Adipose tissue (tissue), 3 donors: Measurements from ENCODE around the gene GPX3. TPM values are rescaled to one million over a fixed set of nuclear protein-coding genes. Genes with fewer than 3 reads are reported as not detected.

Source experiments
- H3K27ac ChIP-seq: one replicate; pipeline ENCODE4 v1.5.1; 2013; ENCODE audit warnings: low read depth, low read length
- WGBS, 3 donors: extraction: QIAGEN DNeasy Blood & Tissue Kit; methylation state at CpG; one replicate each; pipeline ENCODE4 v1.1.7; 2013; 5-methylcytosine and 5-hydroxymethylcytosine counted together
- polyA plus RNA-seq, 3 donors: library from polyadenylated mRNA; stranded (reverse); fragments of 200-250 nt; gene quantifications; one replicate each; pipeline ENCODE4 v1.2.3, GENCODE V29; 2013
- donor health status: healthy with polysubstance abuse.
- donor health status: Bipolar disorder and iron deficiency.
- donor health status: healthy.

GPX3 gene
- polyA plus RNA-seq, 3 donors = 431 to 7,652 (median 5,613) TPM

DNA sequence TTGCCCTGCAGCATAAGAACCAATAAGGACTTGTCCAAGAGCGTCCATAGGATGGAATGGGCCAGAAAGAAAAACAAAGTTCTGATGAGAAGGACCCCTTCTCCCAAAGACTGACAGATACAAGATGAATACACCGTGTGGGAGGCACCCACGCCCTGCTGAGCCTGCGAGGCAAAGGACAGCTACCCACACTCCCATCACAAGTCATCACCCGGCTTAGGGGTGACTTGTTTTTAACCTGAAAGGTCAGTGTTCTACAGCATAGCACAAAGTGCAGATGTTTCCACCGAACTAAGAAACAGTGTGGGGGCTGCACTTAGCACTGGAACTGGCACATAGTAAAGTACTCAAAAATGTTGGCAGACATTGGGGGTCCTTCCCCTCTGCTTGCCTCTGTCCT is 46.5 kb downstream of the GPX3 start:
- WGBS, 3 donors = 81 to 90% (median 82%) methylated on average over 6 of the region's 6 CpGs
- no peak overlapping the region for H3K27ac ChIP-seq

DNA sequence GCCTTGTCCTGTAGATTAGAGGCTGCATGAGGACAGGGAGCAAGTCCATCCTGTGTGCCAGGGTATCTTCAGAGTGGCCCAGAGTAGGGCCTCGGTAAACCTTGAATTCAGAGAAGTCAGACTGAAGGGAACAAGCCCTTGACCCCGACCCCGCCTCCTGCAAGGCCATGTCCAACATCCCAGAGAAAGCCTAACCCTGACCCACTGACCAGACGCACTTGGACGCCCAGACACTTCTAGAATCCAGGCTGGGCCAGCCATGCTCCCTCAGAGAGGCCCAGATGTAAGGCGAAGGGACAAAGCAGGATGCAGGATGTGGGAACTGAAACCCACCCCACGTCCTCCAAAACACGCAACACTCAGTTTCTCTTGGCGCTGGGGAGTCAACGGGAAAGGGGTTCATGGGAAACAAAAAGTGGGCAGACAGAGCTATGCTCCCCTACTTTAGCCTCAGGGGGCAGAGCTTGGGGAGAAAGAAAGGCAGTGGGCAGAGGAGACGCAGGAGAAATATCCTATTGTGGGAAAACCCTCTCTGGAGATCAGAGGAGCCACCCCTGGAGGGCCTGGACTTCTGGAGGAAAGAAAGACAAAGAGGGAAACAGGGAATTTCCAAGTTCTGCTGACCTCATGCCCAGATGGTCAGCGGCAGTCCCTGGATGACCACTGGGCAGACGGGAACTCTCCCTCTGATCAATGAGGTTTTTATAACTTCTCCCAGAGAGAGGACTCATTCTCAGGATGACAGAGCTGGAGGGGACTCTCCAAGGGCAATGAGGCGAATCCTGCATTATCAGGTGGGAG is 47.4 kb downstream of the GPX3 start:
- 67 to 87% (median 68%) methylated on average over 14 of the region's 14 CpGs for whole genome bisulfite sequencing, 3 donors
- no peak overlapping the region for H3K27ac ChIP-seq

GRCh38 chr5:151068433-151069197 is 48.2 kb downstream of the GPX3 start:
- no peak overlapping the region for H3K27ac ChIP-seq
- 36 to 56% (median 41%) methylated on average over 12 of the region's 12 CpGs for WGBS, 3 donors

DNA sequence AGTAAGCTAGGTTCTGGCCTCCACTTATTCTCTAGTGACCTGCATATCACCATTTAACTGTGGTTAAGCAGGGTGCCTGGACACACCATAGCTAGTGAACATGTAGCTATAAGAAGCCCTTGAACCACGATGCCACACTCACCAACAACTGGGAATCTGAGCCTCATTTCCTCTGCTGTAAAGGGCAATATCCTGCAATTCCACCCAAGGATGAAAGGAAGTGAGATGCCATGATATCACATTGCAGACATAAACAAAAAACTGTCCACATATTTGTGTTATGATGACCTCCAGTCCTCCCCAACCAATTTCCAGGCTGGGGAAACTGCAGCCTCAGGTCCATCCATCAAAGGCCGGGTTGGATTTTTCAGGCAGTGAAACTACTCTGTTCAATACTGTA is 50.1 kb downstream of the GPX3 start:
- no peak overlapping the region for H3K27ac ChIP-seq
- 61 to 75% (median 71%) methylated on average over 2 of the region's 2 CpGs for WGBS, 3 donors

DNA sequence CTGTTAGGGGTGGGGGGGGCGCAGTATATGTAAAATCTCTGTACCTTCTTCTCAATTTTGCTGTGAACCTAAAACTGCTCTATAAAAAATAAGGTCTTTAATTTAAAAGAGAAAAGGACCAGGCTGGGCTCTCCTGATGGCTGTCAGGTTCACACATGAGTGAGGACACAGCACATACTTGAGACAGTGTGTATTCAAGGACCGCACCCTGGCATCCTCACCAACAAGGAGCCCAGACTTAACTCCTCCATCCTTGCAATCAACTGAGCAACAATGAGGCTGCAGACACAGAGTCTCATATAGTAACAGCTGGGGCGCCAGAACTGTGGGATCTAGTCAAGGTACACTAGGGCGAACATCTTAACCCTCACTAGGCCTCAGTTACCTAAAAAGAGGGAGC is 50.6 kb downstream of the GPX3 start:
- WGBS, 3 donors = 96 to 97% (median 97%) methylated on average over 4 of the region's 4 CpGs
- H3K27ac ChIP-seq = no peak overlapping the region

DNA sequence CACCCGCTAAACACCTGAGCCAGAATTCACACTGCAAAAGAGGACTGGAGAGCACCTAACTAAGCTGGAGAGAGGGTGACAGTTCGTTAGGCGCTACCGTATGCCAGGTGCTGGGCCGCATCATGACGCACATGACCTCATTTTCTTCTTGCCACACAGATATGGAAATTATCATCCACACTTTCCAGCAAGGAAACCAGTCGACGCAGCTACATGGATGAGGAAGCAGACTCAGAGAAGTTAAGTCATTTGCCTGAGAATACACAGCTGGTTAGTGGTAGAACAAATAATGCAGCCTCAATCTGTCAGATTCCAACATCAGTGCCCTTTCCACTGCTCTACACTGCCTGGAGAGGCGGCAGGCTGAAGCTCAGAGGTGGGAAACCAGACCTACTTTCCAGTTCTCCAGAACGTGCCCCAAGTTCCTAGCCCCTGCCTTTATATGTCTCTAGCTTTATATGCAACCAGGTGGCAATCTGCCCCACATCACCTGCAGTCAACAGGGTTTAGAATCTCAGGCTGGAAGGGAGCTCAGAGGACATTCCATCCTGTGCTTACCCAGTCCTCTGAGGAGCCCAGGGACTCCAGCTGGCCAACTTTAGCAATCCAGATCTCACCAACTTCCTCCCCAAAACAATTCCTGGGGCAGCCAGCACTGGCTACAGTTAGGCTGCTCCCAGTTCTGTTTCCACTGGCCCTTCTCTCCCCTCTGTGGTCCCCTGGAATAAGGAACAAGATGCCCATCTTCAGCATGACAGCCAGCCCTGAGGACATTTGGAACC is 51.6 kb downstream of the GPX3 start:
- WGBS, 3 donors = 81 to 94% (median 91%) methylated on average over 10 of the region's 10 CpGs
- no peak overlapping the region for H3K27ac ChIP-seq

DNA sequence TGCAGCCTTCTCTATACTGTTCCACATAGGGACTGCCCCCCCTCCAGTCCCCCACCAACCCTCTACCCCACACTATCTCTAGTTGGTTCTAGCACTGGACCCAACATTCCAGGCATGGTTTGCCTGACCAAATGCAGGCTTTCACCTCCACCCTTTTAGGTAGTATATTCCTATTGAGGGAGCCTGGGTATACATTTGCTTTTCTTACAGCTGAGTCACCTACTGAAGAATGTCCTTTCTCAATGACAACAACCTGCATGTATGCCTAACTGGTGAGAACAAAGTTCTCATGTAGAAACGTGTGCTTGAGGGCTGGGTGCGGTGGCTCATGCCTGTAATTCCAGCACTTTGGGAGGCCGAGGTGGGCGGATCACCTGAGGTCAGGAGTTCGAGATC is 52.2 kb downstream of the GPX3 start:
- H3K27ac ChIP-seq = no peak overlapping the region
- WGBS, 3 donors = 88 to 91% (median 89%) methylated on average over 5 of the region's 5 CpGs

DNA sequence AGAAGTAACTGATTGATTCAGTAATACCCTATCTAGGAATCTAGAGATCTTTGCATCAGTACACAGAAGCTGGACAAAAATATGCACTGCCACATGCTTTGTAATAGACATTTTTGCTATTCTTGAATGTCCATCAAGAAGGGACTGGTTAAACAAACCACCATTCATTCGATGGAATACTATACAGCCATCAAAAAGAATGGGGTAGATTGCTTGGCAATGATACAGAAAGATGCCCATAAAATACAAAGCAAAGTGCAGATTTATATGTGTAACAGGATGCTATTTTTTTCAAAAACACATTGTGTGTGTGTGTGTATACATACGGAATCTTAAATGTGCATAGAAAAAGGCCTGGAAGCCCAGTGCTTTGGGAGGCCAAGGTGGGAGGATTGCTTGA is 52.9 kb downstream of the GPX3 start:
- H3K27ac ChIP-seq = no peak overlapping the region
- WGBS, 3 donors = 96 to 98% (median 97%) methylated on average over 2 of the region's 2 CpGs

GRCh38 chr5:151074557-151074956 is 54.2 kb downstream of the GPX3 start:
- no peak overlapping the region for H3K27ac ChIP-seq
- 97 to 98% (median 98%) methylated on average over 2 of the region's 2 CpGs for WGBS, 3 donors

DNA sequence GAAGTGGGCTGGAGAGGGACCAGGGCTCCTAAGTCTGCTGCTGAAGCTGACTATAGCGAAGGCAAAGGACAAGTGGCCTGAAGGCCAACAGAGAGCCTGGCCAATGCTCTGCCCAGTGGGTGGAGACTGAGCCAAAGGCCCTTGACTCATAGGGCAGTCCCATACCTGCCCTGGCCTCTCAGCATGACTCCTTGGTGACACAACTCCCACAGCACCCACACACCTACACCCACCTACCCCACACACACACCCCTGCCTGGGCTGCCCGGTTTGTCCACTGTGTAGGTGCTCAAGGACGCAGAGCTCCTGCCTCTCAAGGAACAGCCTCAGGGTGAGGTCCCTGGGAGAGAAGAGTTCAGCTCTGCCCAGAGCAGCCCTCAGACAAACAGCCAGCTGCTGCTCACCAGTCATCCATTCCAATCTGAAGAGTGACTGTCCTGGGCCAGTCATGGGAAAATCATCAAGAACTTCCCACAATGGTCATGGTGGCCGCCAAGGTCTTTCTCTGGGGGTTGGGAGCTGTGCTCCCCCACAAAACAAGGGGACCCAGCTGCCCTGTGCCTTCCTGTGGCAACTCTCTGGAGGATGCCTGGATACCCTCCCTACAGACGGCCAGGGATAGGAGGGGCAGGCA is 55.4 kb downstream of the GPX3 start:
- WGBS, 3 donors = 46 to 88% (median 78%) methylated on average over 5 of the region's 5 CpGs
- no peak overlapping the region for H3K27ac ChIP-seq

GRCh38 chr5:151076616-151077015 is 56.2 kb downstream of the GPX3 start:
- H3K27ac ChIP-seq = no peak overlapping the region
- WGBS, 3 donors = 92 to 97% (median 95%) methylated on average over 6 of the region's 6 CpGs

DNA sequence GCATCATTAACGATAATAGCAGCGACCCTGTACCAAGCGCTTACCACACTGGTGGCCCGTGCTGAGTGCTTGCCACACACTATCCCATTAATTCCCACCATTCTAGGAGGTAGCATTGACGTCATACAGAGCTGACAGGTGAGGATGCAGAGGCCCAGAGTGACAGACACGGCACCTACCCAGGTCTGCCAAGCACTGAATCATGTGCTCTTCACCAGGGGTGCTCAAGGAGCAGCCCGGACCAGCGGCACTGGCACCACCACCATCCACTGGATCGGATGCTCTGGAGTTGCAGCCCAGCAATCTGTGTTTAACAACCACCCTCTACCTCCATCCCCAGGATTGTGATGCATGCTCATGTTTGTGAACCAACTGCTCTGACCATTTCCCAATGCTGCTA is 57.0 kb downstream of the GPX3 start:
- 95 to 97% (median 96%) methylated on average over 9 of the region's 9 CpGs for WGBS, 3 donors
- H3K27ac ChIP-seq = no peak overlapping the region

DNA sequence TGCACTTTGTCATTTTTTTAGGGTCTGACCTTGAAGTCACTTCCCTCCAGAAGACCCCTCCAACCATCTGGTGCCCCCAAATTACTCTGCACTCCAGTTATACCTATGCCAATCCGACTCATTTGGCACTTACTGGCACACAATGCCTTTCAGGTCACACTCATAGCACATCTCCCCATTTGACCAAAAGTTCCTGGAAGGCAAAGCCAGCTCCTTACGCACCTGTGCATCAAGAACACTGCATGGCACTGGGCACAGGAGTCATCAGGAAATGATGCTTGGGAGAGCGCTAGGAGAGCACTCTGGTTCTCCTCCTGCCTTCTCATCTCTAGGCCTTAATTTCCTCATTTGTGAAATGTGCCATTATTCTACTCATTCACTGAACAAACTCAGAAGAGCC is 57.6 kb downstream of the GPX3 start:
- WGBS, 3 donors = 86 to 98% (median 90%) methylated on average over 3 of the region's 3 CpGs

More for the DNA sequence above, 57.6 kb downstream of the GPX3 start:
- no peak overlapping the region for H3K27ac ChIP-seq

Other genes with a start within 250 kb of the GPX3 start
- gene SMIM3, start 241.8 kb upstream of the GPX3 start, polyA plus RNA-seq = 100 to 1,000 TPM in 2 of 3 donors, 10 to 100 TPM in 1; 31.7 to 152 (median 114) TPM
- not detected for gene IRGM, start 174.1 kb upstream of the GPX3 start, polyA plus RNA-seq
- 1 to 10 TPM; 1.8 to 3.3 (median 2.8) TPM for gene ZNF300, start 115.6 kb upstream of the GPX3 start, polyA plus RNA-seq
- gene TNIP1, start 60.4 kb downstream of the GPX3 start, polyA plus RNA-seq = 100 to 1,000 TPM in 1 of 3 donors, 10 to 100 TPM in 2; 62.7 to 264 (median 97.5) TPM
- 100 to 1,000 TPM in 2 of 3 donors, 10 to 100 TPM in 1; 70.1 to 454 (median 256) TPM for gene ANXA6, start 137.2 kb downstream of the GPX3 start, polyA plus RNA-seq
- 100 to 1,000 TPM in 2 of 3 donors, 10 to 100 TPM in 1; 38.3 to 168 (median 145) TPM for gene CCDC69, start 203.5 kb downstream of the GPX3 start, polyA plus RNA-seq
- gene GM2A, start 232.6 kb downstream of the GPX3 start, polyA plus RNA-seq = 10 to 100 TPM in 2 of 3 donors, 1 to 10 TPM in 1; 7.8 to 14.1 (median 10.1) TPM